Sigmoid colon (tissue), 7 donors: ENCODE results near the gene SMAD5. TPM values are rescaled to one million over a fixed set of nuclear protein-coding genes. Genes with fewer than 3 reads are reported as not detected.

ENCODE experiments used
- DNase-seq: peaks from one replicate; pipeline ENCODE4 v3.0.0-alpha.2; 2019
- H3K27ac ChIP-seq, 4 donors: fragments of 200-600 bp; sonication (generic); one replicate each; pipeline ENCODE4 v1.5.1; 2016 to 2019; ENCODE audit warnings: mild to moderate bottlenecking in 1 of 4
- H3K27me3 ChIP-seq, 3 donors: fragments of 200-600 bp; sonication (generic); one replicate each; pipeline ENCODE4 v1.5.1; 2019; ENCODE audit warnings: mild to moderate bottlenecking in 1 of 3
- H3K36me3 ChIP-seq, 4 donors: fragments of 200-600 bp; sonication (generic); one replicate each; pipeline ENCODE4 v1.5.1; 2016 to 2019
- H3K4me1 ChIP-seq, 4 donors: fragments of 200-600 bp; sonication (generic); one replicate each; pipeline ENCODE4 v1.5.1; 2017 to 2019
- H3K4me3 ChIP-seq, 4 donors: fragments of 200-600 bp; sonication (generic); one replicate each; pipeline ENCODE4 v1.5.1; 2017 to 2019; ENCODE audit warnings: mild to moderate bottlenecking in 2 of 4, moderate library complexity in 1 of 4
- H3K9me3 ChIP-seq, 4 donors: fragments of 200-600 bp in 3 of 4; sonication (generic) in 3 of 4; one replicate each; pipeline versions ENCODE4 v1.5.1 to v1.6.1; 2013 to 2019
- EP300 ChIP-seq, 4 donors: sonication (generic); formaldehyde crosslinking; IDR thresholded peaks; one replicate each; pipeline ENCODE4 v1.6.1; 2017; ENCODE audit warnings: antibody characterized with exemption in 4 of 4
- POLR2A ChIP-seq, 2 donors: fragments of 450-650 bp; IDR thresholded peaks; one replicate each; pipeline ENCODE4 v1.6.1; 2016; ENCODE audit warnings: antibody characterized with exemption in 2 of 2, mild to moderate bottlenecking in 2 of 2, moderate library complexity in 2 of 2
- POLR2AphosphoS5 ChIP-seq, 4 donors: sonication (generic); formaldehyde crosslinking; IDR thresholded peaks; one replicate each; pipeline ENCODE4 v1.6.1; 2017; ENCODE audit warnings: antibody characterized with exemption in 4 of 4
- WGBS, 2 donors: extraction: QIAGEN DNeasy Blood & Tissue Kit; methylation state at CpG; one replicate each; pipeline ENCODE4 v1.1.7; 2013; 5-methylcytosine and 5-hydroxymethylcytosine counted together
- intact Hi-C: fragments of 100-400 bp; cut with DNase I; formaldehyde crosslinking; loops from one replicate; pipeline ENCODE4 v1.15.1; 2023
- polyA plus RNA-seq, 3 donors: library from polyadenylated mRNA; stranded (reverse); fragments of 200-250 nt; gene quantifications; one replicate each; pipeline ENCODE4 v1.2.3, GENCODE V29; 2013
- total RNA-seq, 4 donors: library from RNA; depleted of rRNA; stranded (reverse); fragments of >200 nt; gene quantifications; one replicate each; pipeline ENCODE4 v1.1.0, GENCODE V29; 2016
- TF ChIP-seq, protein P1 (sequence below), 4 experiments: fragments of 450-650 bp in 3 of 4; fragments of 200-600 bp in 1 of 4; IDR thresholded peaks; one replicate each; pipeline ENCODE4 v1.5.1; 2016 to 2019; ENCODE audit warnings: antibody characterized with exemption in 4 of 4, mild to moderate bottlenecking in 3 of 4, moderate library complexity in 2 of 4
- donor health status: healthy with polysubstance abuse.
- donor health status: Bipolar disorder and iron deficiency.
- donor health status: healthy.

The SMAD5 gene
- total and polyA plus RNA-seq, 7 donors, result 4.9 to 85.0 (median 47.6) TPM

- 1% methylated on average over 81 of the region's 81 CpGs for WGBS, 2 donors
- intact Hi-C loops, result no loop called here
- Histone ChIP-seq H3K4me1 (peaks cover 0 to 43% (median 37%) of the 10 kb centered on the region in 4 donors), H3K36me3 (peaks cover 0 to 15% (median 4%) of the 10 kb centered on the region in 4 donors), H3K9me3 (no peaks in the 10 kb centered on the region), H3K27me3 (peaks cover 6 to 44% (median 27%) of the 10 kb centered on the region in 3 donors), H3K27ac (no peak within 1 kb of the TSS), H3K4me3 (peak within 1 kb of the TSS; percentile 19 to 54 (median 40))
- peak; percentile 58 for DNase-seq
- TF ChIP-seq EP300 (IDR thresholded peaks at IDR 0.05), result no peak
- TF ChIP-seq POLR2AphosphoS5 (IDR thresholded peaks at IDR 0.05), result no peak
- TF ChIP-seq POLR2A (IDR thresholded peaks at IDR 0.05), result no peak
- TF ChIP-seq, protein P1, sequence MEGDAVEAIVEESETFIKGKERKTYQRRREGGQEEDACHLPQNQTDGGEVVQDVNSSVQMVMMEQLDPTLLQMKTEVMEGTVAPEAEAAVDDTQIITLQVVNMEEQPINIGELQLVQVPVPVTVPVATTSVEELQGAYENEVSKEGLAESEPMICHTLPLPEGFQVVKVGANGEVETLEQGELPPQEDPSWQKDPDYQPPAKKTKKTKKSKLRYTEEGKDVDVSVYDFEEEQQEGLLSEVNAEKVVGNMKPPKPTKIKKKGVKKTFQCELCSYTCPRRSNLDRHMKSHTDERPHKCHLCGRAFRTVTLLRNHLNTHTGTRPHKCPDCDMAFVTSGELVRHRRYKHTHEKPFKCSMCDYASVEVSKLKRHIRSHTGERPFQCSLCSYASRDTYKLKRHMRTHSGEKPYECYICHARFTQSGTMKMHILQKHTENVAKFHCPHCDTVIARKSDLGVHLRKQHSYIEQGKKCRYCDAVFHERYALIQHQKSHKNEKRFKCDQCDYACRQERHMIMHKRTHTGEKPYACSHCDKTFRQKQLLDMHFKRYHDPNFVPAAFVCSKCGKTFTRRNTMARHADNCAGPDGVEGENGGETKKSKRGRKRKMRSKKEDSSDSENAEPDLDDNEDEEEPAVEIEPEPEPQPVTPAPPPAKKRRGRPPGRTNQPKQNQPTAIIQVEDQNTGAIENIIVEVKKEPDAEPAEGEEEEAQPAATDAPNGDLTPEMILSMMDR (IDR thresholded peaks at IDR 0.05), result no peak
Observed at GRCh38 chr5:136192526-136193321, 60.1 kb downstream of the SMAD5 start, which contains the start of gene SMIM32. TSS of gene SMIM32 (minus strand) at chr5:136193162. CDS start at chr5:136192524, 638 bp downstream.

- DNase-seq, result peak; percentile 46
- peaks cover 0 to 43% (median 37%) of the 10 kb centered on the region in 4 donors for H3K4me1 ChIP-seq
- WGBS, 2 donors, result 18 to 52% methylated on average over 18 of the region's 18 CpGs
- no peaks in the 10 kb centered on the region for H3K9me3 ChIP-seq
- H3K36me3 ChIP-seq, result peaks cover 0 to 8% (median 2%) of the 10 kb centered on the region in 4 donors
- TF ChIP-seq, protein P1 (IDR thresholded peaks at IDR 0.05), result no peak
- no peak for TF ChIP-seq POLR2AphosphoS5 (IDR thresholded peaks at IDR 0.05)
- TF ChIP-seq POLR2A (IDR thresholded peaks at IDR 0.05), result no peak
- TF ChIP-seq EP300 (IDR thresholded peaks at IDR 0.05), result no peak
- no peak overlapping the region for H3K27ac ChIP-seq
- intact Hi-C loops, result no loop called here
- H3K4me3 ChIP-seq, result peak overlapping the region; percentile 19 to 54 (median 40)
- peaks cover 6 to 44% (median 27%) of the 10 kb centered on the region in 3 donors for H3K27me3 ChIP-seq
Observed at GRCh38 chr5:136193322-136193935, 60.8 kb downstream of the SMAD5 start.

DNA sequence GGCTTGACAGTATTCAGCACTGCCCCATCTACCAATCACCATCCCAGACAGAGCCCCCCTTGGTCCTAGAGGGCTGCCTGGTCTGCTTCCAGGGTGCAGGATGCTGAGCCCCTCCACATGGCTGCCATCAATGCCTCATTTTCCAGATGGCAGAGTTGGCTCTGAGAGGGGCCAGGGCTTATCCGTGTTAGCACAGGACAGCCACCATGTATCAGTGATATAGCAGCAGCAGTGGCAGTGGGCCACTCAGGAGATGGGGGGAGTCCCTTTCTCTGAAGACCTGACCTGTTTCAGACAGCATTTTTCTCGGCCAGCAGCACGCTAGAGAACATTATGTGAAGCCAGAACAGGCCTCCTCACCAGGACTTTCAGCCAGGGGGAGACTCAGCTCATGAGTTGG, 61.9 kb downstream of the SMAD5 start:
- Histone ChIP-seq H3K4me3 (no peak overlapping the region), H3K4me1 (peaks cover 0 to 43% (median 37%) of the 10 kb centered on the region in 4 donors), H3K27ac (no peak overlapping the region), H3K36me3 (no peaks in the 10 kb centered on the region), H3K27me3 (peaks cover 6 to 43% (median 27%) of the 10 kb centered on the region in 3 donors), H3K9me3 (no peaks in the 10 kb centered on the region)
- DNase-seq, result peak; percentile 40
- intact Hi-C loops, result no loop called here
- 91 to 95% methylated on average over 3 of the region's 3 CpGs for WGBS, 2 donors
- TF ChIP-seq EP300 (IDR thresholded peaks at IDR 0.05), result no peak
- TF ChIP-seq POLR2AphosphoS5 (IDR thresholded peaks at IDR 0.05), result no peak
- TF ChIP-seq, protein P1 (IDR thresholded peaks at IDR 0.05), result no peak
- TF ChIP-seq POLR2A (IDR thresholded peaks at IDR 0.05), result no peak

DNA sequence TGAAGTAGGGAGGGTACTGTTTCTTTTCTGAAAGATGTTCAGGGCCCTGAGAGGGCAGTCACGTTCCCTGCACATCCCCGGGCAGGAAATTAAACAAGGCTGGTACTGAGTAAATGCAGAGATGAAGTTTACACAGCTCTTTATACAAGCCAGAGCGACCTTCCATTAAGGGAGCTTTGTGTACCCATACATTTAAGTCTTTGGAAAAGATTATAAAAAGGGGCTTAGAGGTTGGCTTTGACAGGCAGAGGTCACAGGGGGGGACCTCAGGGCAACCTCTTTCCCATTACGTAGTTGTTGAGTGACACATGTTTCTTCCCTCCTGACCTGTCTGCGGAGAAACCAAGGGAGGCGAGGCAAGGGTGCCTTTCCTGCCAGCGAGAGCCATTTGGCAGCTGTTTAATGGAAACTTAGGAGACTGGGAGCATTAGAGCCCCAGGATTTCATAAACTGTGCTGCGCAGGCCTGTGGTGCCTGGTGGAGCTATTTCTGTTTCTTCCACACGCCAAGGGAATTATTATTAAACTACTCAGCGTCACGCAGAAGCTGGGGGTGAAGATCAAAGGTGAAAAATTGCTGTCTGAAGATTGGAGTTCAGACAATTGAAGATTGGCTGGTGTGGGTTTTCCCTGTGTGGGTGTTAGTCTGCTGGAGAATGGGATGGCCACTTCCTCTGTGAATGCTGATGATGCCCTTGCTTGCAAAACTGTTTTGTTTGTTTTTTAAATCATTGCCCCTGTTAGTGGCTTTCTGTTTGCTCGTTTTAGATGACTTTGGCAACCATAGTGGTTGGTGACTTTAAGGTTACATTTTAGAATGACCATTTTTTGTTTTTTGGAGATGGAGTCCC, 63.6 kb downstream of the SMAD5 start:
- H3K4me1 ChIP-seq, result peaks cover 0 to 40% (median 37%) of the 10 kb centered on the region in 4 donors
- peak in 2 of 4 donors; percentile 5 to 31 for TF ChIP-seq POLR2AphosphoS5 (IDR thresholded peaks at IDR 0.05)
- TF ChIP-seq EP300 (IDR thresholded peaks at IDR 0.05), result peak in 2 of 4 donors; percentile 9 to 13
- TF ChIP-seq, protein P1 (IDR thresholded peaks at IDR 0.05), result no peak
- no peak for TF ChIP-seq POLR2A (IDR thresholded peaks at IDR 0.05)
- peak; percentile 74 for DNase-seq
- intact Hi-C loops, result loop anchor here (2.0 to 5.0 kb wide), 2 partner anchors 63 to 319 kb away; partner anchors contain the start of gene SMAD5
- H3K27me3 ChIP-seq, result peaks cover 6 to 28% (median 22%) of the 10 kb centered on the region in 3 donors
- WGBS, 2 donors, result 74% methylated on average over 12 of the region's 12 CpGs
- H3K9me3 ChIP-seq, result no peaks in the 10 kb centered on the region
- H3K4me3 ChIP-seq, result no peak overlapping the region
- peak overlapping the region in 3 of 4 donors; percentile 55 to 73 (median 71) for H3K27ac ChIP-seq
- H3K36me3 ChIP-seq, result no peaks in the 10 kb centered on the region
